GM18505 (cell line): ENCODE data around the gene VSNL1.

Experiments
- ATAC-seq: cut with Tn5 transposase; IDR thresholded peaks from one replicate; pipeline ENCODE4 v1.9.1; 2021; ENCODE audit not compliant: unreplicated experiment
- POLR2A ChIP-seq: IDR thresholded peaks from 4 replicates; pipeline ENCODE4 v1.6.1; 2011; ENCODE audit warnings: borderline replicate concordance; ENCODE audit not compliant: insufficient read depth, insufficient read length; ENCODE audit errors: extremely low read depth

The VSNL1 gene

GRCh38 chr2:17579605-17580318, 39.3 kb downstream of the VSNL1 start:
- ATAC-seq: no peak
- no peak for TF ChIP-seq POLR2A

DNA sequence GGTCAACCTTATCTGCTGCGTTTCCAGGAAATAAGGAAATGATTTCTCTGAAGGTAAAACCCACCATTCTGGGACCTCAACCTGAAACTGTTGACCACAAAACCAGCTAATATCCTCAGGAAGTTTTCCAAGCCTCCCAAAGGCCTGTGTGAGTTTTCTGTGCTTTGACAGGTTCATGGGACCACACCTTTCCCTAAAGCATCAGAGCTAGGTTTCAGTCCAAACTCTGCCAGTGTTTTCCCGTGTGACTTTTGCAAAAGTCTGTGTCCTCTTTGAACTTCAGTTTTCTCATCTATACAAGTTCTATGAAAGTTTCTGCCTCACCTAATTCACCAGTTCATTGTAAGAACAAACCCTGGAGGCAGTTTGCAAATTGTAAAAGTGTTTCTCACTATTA, 39.8 kb downstream of the VSNL1 start:
- no peak for ATAC-seq

GRCh38 chr2:17581831-17582230, 41.3 kb downstream of the VSNL1 start:
- TF ChIP-seq POLR2A: no peak
- ATAC-seq: no peak

More for the DNA sequence above, 39.8 kb downstream of the VSNL1 start:
- TF ChIP-seq POLR2A: no peak

- no peak for ATAC-seq
- no peak for TF ChIP-seq POLR2A
Measured at GRCh38 chr2:17583166-17583565, 42.7 kb downstream of the VSNL1 start.

- no peak for ATAC-seq
- TF ChIP-seq POLR2A: no peak
Measured at GRCh38 chr2:17583646-17584045, 43.1 kb downstream of the VSNL1 start.

DNA sequence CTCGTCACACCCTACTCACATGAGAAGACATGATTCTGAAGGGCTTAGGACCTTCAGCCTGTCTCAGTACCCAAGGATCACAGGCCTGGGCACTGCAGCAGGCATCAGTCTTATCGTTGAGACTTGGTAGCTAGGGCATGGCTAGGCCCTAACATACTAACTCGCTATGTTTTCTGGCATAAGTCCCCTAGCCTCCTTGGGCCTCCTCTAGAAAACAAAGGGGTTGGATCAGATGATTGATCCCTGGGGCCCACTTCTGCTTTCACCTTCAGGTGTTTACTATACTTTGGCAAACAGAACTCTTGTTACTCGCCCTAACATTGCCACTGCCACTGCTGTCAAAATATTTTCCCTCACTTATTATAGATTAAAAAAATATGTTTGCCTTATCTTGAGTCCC, 44.2 kb downstream of the VSNL1 start:
- TF ChIP-seq POLR2A: no peak
- no peak for ATAC-seq

DNA sequence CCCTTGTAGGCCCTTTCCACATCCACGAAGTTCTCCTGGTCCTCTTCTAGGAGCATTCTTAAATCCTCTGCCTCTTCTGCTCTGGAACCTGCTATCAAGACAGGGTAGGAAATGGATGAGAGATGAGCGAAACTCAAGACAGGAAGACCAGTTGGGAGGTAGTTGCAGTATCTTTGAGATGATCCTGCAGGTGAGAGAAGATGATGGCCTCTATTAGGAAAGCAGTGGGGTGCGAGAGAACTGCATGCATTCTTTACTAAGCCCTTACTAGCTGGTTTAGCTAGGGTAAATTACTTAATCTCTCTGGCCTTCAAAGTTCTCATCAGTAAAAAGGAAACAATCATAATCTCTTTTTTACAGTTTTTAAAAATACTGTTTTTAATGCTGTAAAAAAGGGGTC, 47.0 kb downstream of the VSNL1 start:
- no peak for ATAC-seq
- no peak for TF ChIP-seq POLR2A

DNA sequence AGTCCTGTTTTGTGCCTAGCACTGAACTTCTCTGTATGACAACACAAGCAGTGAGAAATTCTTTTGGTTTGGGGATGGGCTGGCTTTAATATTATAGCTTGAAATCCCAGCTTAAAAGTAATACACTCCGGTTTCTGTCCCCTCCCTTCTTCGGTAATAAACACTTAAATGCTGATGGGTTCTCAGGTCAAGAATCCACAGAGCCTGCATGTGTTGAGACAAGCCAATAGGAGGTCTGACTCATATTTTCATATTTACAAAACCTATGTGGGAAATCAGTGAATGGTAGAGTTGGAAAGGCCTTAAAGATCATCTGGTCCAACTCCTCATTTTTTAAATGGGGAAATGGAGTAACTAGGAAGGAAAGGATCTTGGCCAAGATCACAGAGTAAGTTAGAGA, 47.5 kb downstream of the VSNL1 start:
- no peak for ATAC-seq
- no peak for TF ChIP-seq POLR2A

DNA sequence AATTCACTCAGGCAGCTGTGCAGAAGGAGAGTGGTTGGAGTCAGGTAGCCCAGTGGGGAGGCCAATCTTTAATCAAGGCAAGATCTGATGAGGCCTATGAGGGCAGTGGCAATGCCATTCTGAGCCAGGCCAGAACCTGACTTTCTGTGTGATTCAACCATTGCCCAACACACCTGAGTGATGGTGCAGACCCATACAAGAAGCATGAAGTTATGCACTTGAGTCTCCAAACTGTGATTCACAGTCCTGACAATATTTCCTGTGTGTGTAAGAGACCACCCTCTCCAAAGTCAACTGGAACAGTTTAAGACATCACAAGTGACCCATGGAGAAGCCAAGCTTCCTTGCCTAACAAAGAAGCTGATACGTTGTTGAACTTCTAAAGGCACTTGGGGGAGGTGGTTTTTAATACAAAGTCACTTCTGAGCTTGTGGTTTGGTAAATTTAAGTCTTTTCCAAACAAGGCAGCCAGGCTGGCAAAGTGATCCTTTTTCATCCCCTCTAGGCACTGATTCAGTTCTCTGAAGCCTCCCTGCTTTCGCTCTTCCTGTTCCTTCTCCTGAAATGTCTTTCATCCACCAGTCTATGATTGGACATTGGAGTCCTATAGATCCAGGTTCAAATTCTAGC, 49.0 kb downstream of the VSNL1 start:
- TF ChIP-seq POLR2A: no peak
- ATAC-seq: no peak

DNA sequence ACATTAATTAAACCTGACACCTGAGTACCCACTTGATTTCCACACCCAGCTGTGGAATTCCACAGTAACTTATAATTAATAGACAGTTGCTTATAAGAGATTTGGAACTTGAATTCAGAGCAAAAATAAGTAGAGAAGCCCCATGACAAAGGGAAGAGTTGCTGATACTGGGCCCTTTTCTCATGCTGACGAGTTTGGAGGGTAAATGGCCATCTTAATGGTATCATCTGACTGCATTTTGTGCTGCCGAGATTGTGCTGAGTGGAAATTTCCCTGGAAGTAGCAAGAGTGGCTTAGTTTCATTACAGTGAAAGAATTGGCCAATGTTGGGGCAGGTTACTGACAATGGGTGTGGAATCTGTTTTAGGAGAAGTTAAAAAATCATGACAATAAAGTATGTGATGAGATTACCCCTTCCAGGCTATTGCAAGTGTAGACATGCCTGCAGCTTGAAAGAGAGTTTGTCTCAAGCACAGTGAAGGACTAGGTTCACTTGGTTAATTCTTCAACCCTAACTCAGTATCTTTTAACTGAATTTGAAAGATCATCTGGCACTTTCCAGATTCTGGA, 49.9 kb downstream of the VSNL1 start:
- ATAC-seq: no peak
- no peak for TF ChIP-seq POLR2A

DNA sequence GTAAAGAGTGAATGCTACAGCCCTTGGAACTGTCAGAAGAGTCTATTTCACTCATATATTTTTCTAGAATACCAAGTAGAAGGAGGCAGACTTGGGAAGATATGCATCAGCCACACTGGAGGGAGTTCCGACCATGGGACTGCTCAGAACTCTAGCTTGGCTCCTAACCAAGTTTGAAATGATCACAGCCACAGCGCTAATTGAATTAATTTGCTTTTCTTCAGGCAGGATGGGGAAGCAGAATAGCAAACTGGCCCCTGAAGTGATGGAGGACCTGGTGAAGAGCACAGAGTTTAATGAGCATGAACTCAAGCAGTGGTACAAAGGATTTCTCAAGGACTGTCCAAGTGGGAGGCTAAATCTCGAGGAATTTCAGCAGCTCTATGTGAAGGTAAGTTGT, 51.4 kb downstream of the VSNL1 start:
- no peak for ATAC-seq
- TF ChIP-seq POLR2A: no peak

- no peak for ATAC-seq
- no peak for TF ChIP-seq POLR2A
Measured at GRCh38 chr2:17592731-17593409, 52.4 kb downstream of the VSNL1 start.

- ATAC-seq: no peak
- TF ChIP-seq POLR2A: no peak
Measured at GRCh38 chr2:17593445-17593840, 52.9 kb downstream of the VSNL1 start.

DNA sequence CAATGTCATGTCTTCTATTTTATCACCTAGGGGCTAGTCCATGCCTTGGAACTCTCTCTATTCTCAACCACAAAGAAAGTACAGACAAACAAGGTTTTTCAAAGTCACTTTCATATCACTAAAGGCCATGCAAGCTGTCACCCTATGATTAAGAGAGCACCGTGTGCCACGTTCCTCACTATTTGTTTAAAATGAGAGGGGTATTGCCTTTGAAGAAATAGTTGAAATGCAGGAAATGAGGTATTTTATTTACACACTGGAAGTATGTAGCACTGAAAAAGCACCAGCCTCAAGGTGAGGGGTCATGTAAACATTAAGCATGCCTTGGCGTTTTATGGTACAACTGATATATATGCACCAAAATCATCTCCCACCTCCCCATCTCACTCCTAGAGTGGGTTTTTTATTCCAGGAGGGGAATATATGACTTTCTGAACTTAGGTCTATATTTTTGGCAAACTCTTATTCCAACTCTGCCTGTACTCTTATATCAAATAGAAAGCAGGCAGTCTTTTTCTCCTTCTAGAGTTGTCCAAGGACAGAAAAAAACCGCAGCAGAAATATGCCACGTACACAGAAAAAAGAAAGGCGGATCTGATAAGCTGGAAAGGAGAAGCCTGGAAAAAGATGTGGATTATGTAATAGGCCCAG, 53.5 kb downstream of the VSNL1 start:
- no peak for TF ChIP-seq POLR2A
- ATAC-seq: no peak
